Activated CD4-positive, alpha-beta T cell treated with anti-CD3 and anti-CD28 coated beads, Interleukin-2, amount 10 ng/mL, durations not matched to agents 24 days and 14 days (primary cell): Measurements from ENCODE around the gene SCNN1B. TPM values are rescaled to one million over a fixed set of nuclear protein-coding genes. Genes with fewer than 3 reads are reported as not detected.
"Not testable (repeated sequence)": the region's sequence is repeated elsewhere in the genome, so short reads cannot be mapped to it uniquely, and the experiment has no call there.

Experiments
- DNase-seq: peaks from one replicate; pipeline ENCODE4 v3.0.0; 2022
- H3K27ac Mint-ChIP-seq: one replicate; pipeline ENCODE4 v1.8.0; 2022; ENCODE audit warnings: mild to moderate bottlenecking, mixed read lengths
- H3K27me3 Mint-ChIP-seq: one replicate; pipeline ENCODE4 v1.8.0; 2022; ENCODE audit warnings: mixed read lengths
- H3K36me3 Mint-ChIP-seq: one replicate; pipeline ENCODE4 v1.8.0; 2022; ENCODE audit warnings: low read depth, mild to moderate bottlenecking, mixed read lengths
- H3K4me1 Mint-ChIP-seq: one replicate; pipeline ENCODE4 v1.8.0; 2021; ENCODE audit warnings: mixed read lengths
- H3K4me3 Mint-ChIP-seq: one replicate; pipeline ENCODE4 v1.8.0; 2022; ENCODE audit warnings: mild to moderate bottlenecking, moderate library complexity, mixed read lengths
- H3K9me3 Mint-ChIP-seq: one replicate; pipeline ENCODE4 v1.8.0; 2021; ENCODE audit warnings: mixed read lengths
- intact Hi-C: fragments of 100-400 bp; cut with micrococcal nuclease; formaldehyde crosslinking; loops from one replicate; pipeline ENCODE4 v1.15.1; 2023
- total RNA-seq: library from RNA; stranded (reverse); gene quantifications from 2 replicates; pipeline ENCODE4 v1.2.3, GENCODE V29; 2022

The SCNN1B gene
- total RNA-seq, 1 donor from 2014 or later, result not detected

- H3K36me3 Mint-ChIP-seq, result no peaks in the 10 kb centered on the region
- peaks cover 3% of the 10 kb centered on the region for H3K4me1 Mint-ChIP-seq
- peaks cover 29% of the 10 kb centered on the region for H3K27me3 Mint-ChIP-seq
- no peak overlapping the region for H3K27ac Mint-ChIP-seq
- intact Hi-C loops, result no loop called here
- no peak overlapping the region for H3K4me3 Mint-ChIP-seq
- no peaks in the 10 kb centered on the region for H3K9me3 Mint-ChIP-seq
- DNase-seq, result no peak
These were observed 3.7 kb upstream of the SCNN1B start for GRCh38 chr16:23298290-23298915.

DNA sequence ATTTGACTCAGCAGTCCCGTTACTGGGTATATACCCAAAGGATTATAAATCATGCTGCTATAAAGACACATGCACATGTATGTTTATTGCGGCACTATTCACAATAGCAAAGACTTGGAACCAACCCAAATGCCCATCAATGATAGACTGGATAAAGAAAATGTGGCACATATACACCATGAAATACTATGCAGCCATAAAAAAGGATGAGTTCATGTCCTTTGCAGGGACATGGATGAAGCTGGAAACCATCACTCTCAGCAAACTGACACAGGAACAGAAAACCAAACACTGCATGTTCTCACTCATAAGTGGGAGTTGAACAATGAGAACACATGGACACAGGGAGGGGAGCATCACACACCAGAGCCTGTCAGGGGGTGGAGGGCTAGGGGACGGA, 2.3 kb upstream of the SCNN1B start:
- H3K27me3 Mint-ChIP-seq, result peaks cover 33% of the 10 kb centered on the region
- H3K4me3 Mint-ChIP-seq, H3K27ac Mint-ChIP-seq, H3K4me1 Mint-ChIP-seq, intact Hi-C loops, H3K36me3 Mint-ChIP-seq, DNase-seq, H3K9me3 Mint-ChIP-seq: not testable (repeated sequence)

DNA sequence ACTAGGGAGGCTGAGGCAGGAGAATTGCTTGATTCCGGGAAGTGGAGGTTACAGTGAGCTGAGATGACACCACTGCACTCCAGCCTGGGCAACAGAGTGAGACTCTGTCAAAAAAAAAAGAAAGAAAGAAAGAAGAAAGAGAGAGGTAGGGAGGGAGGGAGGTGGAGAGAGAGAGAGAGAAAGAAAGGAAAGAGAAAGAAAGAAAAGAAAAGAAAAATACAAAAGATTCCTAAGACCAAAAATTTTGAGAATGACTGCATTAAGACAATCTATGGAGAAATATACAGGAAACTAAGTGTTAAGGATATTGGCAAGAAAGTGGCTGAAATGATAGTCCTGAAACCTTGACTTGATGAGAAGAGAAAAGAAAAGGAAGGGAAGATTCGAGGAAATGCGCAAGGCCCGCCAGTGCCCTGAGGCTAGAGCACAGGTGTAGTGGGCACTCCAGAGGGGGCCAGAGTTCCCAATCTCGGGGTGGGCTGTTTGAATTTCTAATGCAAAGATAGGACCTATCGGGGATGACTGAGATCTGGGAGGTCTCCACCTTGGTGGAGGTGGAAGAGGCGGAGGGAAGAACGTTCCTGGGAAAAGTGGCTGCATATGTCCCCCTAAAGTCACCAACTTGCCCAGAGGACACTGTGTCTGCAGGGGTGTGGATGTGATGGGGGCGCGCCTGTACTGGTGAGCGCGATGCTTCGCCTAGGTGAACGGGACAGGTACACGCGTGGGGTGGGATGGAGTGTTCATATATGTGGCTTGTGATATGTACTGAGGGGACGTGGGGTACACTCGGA, 654 bp upstream of the SCNN1B start:
- DNase-seq, result no peak
- Mint-ChIP-seq H3K4me1 (peaks cover 2% of the 10 kb centered on the region), H3K27ac (no peak overlapping the region), H3K4me3 (no peak overlapping the region), H3K9me3 (no peaks in the 10 kb centered on the region), H3K27me3 (peaks cover 28% of the 10 kb centered on the region), H3K36me3 (no peaks in the 10 kb centered on the region)
- intact Hi-C loops, result no loop called here

DNA sequence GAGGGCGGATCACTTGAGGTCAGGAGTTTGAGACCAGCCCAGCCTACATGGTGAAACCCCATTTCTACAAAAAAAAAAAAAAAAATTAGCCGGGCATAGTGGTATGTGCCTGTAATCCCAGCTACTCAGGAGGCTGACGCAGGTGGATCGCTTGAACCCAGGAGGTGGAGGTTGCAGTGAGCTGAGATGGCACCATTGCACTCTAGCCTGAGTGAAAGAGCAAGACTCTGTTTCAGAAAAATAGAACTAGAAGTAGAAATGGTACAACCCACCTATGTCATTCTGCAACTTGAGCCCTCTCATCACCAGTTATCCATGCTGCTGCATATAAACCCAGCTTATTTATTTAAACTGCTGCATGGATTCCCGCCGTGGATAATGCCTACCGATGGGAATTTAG, 1.6 kb downstream of the SCNN1B start:
- H3K36me3 Mint-ChIP-seq, result no peaks in the 10 kb centered on the region
- peaks cover 2% of the 10 kb centered on the region for H3K4me1 Mint-ChIP-seq
- H3K27me3 Mint-ChIP-seq, result peaks cover 27% of the 10 kb centered on the region
- DNase-seq, result no peak
- intact Hi-C loops, result no loop called here
- no peak overlapping the region for H3K27ac Mint-ChIP-seq
- H3K9me3 Mint-ChIP-seq, result no peaks in the 10 kb centered on the region
- H3K4me3 Mint-ChIP-seq, result no peak overlapping the region

DNA sequence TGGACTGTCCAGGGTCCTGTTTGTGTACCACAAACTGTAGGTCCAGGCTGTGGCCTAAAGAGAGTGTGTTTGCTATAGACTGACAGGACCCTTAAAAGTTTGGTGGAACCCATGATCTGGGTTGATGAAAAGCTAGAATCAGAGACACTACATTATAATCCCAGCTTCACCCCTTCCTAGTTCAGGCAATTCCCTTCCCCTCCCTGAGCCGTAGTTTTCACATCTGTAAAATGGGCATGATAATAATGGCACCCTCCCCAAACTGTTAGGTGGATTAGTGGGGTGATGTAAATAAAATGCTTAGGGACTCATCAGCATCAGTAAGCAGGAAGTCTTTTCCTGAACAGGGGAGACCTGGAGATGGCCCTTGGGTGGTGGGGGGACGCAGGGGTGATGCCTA, 2.5 kb downstream of the SCNN1B start:
- peaks cover 26% of the 10 kb centered on the region for H3K27me3 Mint-ChIP-seq
- no peak overlapping the region for H3K27ac Mint-ChIP-seq
- intact Hi-C loops, result no loop called here
- peaks cover 2% of the 10 kb centered on the region for H3K4me1 Mint-ChIP-seq
- H3K4me3 Mint-ChIP-seq, result no peak overlapping the region
- DNase-seq, result no peak
- no peaks in the 10 kb centered on the region for H3K36me3 Mint-ChIP-seq
- no peaks in the 10 kb centered on the region for H3K9me3 Mint-ChIP-seq

DNA sequence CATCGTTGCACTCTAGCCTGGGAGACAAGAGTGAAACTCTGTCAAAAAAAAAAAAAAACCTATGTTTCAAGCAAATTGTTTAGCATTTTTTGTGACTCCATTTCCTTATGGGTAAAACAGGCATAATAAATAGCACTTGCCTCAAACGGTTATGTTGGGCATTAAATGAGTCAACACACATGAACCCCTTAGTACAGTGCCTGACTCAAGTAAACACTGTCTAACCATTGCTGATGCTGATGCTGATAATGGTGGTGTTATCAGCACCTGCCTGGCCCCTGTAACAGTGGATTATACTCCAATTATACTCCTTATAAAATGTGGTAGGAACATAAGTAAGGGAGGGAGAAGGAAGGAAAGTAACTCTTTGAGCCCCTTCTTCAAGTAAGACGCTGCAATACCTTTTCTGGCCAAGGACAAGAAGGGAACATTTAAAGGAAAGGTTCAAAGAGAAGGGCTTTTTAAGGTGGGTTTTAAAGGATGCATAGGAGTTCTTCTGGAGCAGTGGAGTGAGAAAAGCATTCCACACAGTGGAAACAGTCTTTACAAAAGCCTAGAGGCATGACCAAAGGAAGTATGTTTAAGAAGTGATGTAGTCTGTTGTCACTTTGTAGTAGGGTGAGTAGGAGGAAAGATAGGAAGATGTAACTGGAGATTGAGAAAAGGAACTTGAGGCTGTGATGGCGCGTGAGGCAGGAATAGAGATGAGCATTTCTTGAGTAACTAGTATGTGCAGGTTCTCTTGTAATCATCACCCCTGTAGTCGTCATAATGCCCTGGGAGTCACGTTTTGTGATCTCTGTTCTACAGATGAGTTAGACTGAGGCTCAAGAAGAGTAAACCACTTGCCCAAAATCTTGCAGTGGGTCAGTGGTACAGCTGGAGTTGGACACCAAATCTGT, 4.3 kb downstream of the SCNN1B start:
- H3K4me1 Mint-ChIP-seq, result peaks cover 2% of the 10 kb centered on the region

GRCh38 chr16:23310217-23310616, 8.1 kb downstream of the SCNN1B start:
- no peak for DNase-seq
- no peaks in the 10 kb centered on the region for H3K36me3 Mint-ChIP-seq
- H3K4me3 Mint-ChIP-seq, result no peak overlapping the region
- intact Hi-C loops, result no loop called here
- H3K27ac Mint-ChIP-seq, result no peak overlapping the region
- H3K9me3 Mint-ChIP-seq, result peaks cover 4% of the 10 kb centered on the region
- no peaks in the 10 kb centered on the region for H3K27me3 Mint-ChIP-seq
- no peaks in the 10 kb centered on the region for H3K4me1 Mint-ChIP-seq

More for the DNA sequence above, 4.3 kb downstream of the SCNN1B start:
- Mint-ChIP-seq H3K27ac (no peak overlapping the region), H3K36me3 (no peaks in the 10 kb centered on the region), H3K4me3 (no peak overlapping the region), H3K9me3 (peaks cover 4% of the 10 kb centered on the region), H3K27me3 (peaks cover 19% of the 10 kb centered on the region)
- intact Hi-C loops, result no loop called here
- no peak for DNase-seq

DNA sequence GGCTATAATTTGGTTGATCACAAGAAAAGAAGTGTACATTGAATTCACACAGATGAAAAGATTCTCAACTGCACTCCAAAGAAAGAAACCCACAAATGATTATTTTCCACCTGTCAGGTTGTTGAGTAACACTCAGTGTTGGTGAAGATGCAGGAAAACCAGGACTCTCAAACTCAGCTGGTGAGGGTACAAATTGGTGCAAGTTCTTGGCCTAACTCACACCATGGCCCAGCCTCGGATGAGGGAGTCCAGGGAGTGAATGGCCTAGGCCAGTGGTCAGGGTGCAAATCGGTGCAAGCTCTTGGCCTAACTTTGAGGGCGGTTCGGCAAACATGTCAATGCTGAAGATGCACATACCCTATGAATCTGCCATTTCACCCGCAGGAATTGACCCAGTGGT, 8.6 kb downstream of the SCNN1B start:
- no peak overlapping the region for H3K4me3 Mint-ChIP-seq
- no peaks in the 10 kb centered on the region for H3K36me3 Mint-ChIP-seq
- H3K27ac Mint-ChIP-seq, result no peak overlapping the region
- intact Hi-C loops, result no loop called here
- peaks cover 4% of the 10 kb centered on the region for H3K9me3 Mint-ChIP-seq
- no peak for DNase-seq
- H3K4me1 Mint-ChIP-seq, result no peaks in the 10 kb centered on the region
- H3K27me3 Mint-ChIP-seq, result no peaks in the 10 kb centered on the region

DNA sequence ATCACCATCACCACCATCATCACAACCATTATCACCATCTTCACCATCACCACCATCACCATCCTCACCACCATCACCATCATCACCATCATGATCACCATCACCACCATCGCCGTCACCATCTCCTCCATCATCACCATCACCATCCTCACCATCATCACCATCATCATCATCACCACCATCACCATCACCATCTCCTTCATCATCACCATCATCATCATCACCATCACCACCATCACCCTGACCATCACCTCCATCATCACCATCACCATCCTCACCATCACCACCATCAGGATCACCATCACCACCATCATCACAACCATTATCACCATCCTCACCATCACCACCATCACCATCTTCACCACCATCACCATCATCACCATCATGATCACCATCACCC, 14.1 kb downstream of the SCNN1B start:
- intact Hi-C loops, result no loop called here
- DNase-seq, result no peak
- Mint-ChIP-seq H3K4me3 (no peak overlapping the region), H3K27me3 (no peaks in the 10 kb centered on the region), H3K4me1 (no peaks in the 10 kb centered on the region), H3K36me3 (no peaks in the 10 kb centered on the region), H3K27ac (no peak overlapping the region), H3K9me3 (no peaks in the 10 kb centered on the region)

DNA sequence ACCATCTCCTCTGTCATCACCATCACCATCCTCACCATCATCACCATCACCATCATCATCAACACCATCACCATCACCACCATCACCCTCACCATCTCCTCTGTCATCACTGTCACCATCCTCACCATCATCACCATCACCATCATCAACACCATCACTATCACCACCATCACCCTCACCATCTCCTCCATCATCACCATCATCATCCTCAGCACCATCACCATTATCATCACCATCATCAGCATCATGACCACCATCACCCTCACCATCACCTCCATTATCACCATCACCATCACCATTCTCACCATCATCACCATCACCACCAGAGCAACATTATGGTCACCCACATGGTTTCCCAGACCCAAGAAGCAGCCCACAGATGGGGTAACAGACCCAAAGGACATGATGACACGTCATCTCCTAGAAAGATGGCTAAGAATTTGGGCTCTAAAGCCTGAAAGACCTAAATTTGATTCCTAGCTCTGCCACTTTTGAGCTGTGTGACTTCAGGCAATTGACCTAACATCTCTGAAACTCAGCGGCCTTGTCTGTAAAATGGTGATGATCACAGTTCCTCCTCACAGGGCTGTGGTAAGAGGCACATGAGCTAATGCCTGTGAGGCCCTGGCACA, 14.6 kb downstream of the SCNN1B start:
- no peak overlapping the region for H3K27ac Mint-ChIP-seq
- no peaks in the 10 kb centered on the region for H3K36me3 Mint-ChIP-seq
- H3K9me3 Mint-ChIP-seq, result no peaks in the 10 kb centered on the region
- no peak for DNase-seq
- no peaks in the 10 kb centered on the region for H3K27me3 Mint-ChIP-seq
- H3K4me1 Mint-ChIP-seq, result no peaks in the 10 kb centered on the region
- H3K4me3 Mint-ChIP-seq, result no peak overlapping the region
- intact Hi-C loops, result no loop called here

- DNase-seq, result no peak
- intact Hi-C loops, result no loop called here
- Mint-ChIP-seq H3K27me3 (no peaks in the 10 kb centered on the region), H3K4me3 (no peak overlapping the region), H3K36me3 (no peaks in the 10 kb centered on the region), H3K4me1 (no peaks in the 10 kb centered on the region), H3K27ac (no peak overlapping the region), H3K9me3 (no peaks in the 10 kb centered on the region)
These were observed 15.2 kb downstream of the SCNN1B start for GRCh38 chr16:23317266-23317661.

DNA sequence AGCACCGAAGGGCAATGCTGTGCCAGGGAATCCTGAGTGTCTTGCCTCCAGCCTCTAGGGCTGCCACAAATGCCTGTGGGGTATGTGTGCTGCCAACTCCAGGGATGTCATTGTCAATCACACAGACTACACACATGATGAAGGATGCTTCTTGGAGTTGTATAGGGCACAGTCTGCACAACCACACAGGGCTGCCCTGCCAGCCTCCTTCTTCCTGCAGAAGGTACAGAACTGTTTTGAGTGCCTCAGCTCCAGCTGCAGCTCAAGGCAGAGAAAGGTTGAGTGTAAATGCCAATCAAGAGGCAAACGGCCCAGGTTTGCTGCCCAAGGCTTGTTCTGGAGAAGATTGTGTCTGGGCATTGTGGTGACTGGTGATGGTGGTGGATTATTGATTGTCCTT, 15.6 kb downstream of the SCNN1B start:
- intact Hi-C loops, result no loop called here
- Mint-ChIP-seq H3K9me3 (no peaks in the 10 kb centered on the region), H3K4me3 (no peak overlapping the region), H3K27me3 (no peaks in the 10 kb centered on the region), H3K27ac (no peak overlapping the region), H3K4me1 (no peaks in the 10 kb centered on the region), H3K36me3 (no peaks in the 10 kb centered on the region)
- DNase-seq, result no peak

DNA sequence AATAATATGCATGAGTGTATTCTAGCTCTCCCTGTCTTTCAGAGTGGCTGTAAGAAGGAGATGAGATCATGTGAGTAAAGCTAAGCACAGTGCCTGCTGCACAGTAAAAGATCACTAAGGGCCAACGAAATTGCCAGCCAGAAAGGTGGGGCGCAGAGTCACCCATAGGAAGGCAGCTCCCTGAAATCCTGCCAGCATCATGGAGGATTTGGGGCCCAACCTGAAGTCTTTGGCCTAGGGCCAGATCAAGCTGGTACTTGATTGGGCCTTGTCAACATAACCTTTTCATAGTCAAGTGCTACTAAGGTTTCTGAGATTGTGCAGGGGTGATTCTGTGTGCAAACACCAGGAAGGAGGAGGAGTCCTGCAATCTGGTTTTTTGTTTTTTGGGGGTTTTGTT, 16.5 kb downstream of the SCNN1B start:
- Mint-ChIP-seq H3K36me3 (no peaks in the 10 kb centered on the region), H3K27ac (no peak overlapping the region), H3K9me3 (no peaks in the 10 kb centered on the region), H3K4me1 (peaks cover 2% of the 10 kb centered on the region), H3K4me3 (no peak overlapping the region), H3K27me3 (no peaks in the 10 kb centered on the region)
- intact Hi-C loops, result no loop called here
- DNase-seq, result no peak
